ENCODE data around the gene CDK3.
"Not testable (repeated sequence)": the region's sequence is repeated elsewhere in the genome, so short reads cannot be mapped to it uniquely, and the experiment has no call there.

Gene CDK3

GRCh38 chr17:76044475-76045007 lies 43.9 kb downstream of the CDK3 start:
- DNase-seq = not testable (repeated sequence)

DNA sequence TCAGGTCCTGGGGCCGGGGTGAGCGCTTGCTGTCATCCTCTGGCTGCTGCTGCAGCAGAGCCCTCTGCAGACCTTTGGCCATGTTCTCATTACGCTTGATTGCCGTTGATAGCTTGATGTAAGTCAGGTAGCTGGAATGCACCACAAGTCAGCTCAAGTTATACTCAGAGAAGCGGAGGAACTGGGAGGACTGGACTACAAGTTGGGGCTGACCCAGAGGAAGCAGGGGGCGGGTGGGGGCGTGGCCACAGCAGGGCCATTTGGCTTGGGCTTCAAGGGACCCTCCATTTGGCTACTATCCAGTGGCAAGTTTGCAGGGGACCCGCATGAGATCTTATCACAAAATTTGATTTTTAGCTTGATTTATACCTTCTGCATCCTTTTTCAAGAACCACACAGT lies 45.4 kb downstream of the CDK3 start:
- no peak for DNase-seq

GRCh38 chr17:76048025-76048605 lies 47.5 kb downstream of the CDK3 start:
- no peak for DNase-seq

DNA sequence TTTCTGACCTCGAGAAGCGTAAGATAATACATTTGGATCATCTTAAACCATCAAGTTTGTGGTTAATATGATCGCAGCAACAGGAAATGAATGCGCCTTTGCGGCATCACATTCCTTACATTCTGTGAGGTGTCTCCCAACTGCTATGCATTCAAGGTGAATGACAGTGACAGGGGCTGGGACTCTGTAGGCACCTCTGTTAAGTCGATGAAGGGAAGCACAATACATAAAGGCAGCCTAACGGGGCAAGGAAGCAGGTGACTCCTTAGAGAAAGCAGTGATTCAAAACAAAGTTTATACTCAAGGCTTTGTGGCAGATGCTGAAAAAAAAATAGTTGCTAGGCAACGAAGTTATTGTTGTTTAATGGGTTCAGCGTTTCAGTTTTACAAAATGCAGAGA lies 48.1 kb downstream of the CDK3 start:
- DNase-seq = no peak

DNA sequence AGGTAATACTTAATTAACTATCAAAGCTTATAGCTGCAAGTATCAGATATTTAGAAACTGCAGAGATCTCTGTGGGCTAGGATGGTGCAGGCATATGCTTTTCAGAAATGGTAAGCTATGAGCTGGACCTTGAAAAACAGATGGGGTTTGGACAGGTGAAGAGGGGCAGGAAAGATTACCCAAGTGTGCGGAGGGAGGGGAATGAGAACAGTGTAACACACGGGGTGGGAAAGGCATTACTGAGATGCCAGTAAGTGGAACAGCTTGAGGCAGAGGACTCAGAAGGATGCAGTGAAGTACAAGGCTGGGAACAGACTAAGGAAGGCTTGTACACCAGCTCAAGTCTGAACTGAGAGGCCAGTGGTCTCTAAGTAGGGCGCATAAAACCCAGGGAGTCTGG lies 48.6 kb downstream of the CDK3 start:
- DNase-seq = no peak

- no peak for DNase-seq
These were observed 49.3 kb downstream of the CDK3 start for GRCh38 chr17:76049836-76050537.

- DNase-seq = no peak
These were observed 50.1 kb downstream of the CDK3 start for GRCh38 chr17:76050538-76051467.

DNA sequence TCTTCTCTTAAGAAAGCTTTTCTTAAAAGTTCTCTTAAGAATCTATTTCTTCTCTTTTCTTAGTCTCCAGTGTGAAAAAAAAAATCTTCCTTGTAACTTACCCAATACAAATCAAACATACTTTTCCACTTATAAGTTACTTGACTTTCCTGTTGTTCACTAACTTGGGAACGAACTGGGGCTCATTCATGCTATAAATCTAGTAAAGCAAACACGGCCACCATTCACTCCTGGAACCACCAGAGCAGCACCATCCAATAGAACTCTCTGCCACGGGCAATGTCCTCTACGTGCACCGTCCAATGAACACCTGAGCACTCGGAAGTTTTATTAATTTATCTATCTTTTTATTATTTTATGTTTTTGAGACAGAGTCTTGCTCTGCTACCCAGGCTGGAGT lies 50.9 kb downstream of the CDK3 start:
- no peak for DNase-seq

DNA sequence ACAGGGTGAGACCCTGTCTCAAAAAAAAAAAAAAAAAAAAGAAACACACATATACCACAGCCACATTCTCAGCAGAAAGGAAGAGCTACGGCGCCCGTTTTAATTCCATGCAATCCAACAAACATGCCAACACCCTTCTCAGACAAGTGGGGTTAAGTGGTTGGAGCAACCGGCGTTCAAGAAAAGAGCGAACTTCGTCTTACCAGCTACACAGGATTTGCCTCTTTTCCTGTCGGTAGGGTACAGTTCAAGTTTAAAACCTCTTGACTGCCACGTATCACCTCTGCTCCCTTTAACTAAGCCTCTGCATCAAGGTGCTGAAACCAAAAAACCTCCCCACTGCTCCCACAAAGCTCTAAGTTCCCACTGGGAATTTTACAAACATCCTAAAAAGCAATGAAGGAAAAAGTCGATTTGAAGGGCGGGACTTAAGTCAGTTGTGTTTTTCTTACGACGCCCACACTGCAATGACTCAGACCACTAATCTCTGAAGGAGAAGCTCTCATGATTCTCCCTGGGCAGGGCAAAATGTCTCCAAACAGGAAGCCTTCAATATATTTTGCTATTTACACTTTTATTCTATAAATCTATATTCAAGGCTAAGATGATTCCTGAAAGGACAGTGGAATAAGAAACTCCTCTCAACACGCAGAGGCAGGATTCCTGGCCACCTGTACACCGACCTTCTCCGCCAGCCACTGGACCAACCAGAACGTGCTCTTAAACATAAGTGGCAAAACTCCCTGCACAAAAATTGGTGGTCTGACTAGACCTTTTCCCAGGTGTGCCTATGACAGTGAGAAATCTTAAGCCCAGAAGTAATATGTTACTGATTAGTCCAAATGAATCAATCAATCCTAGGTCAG lies 52.8 kb downstream of the CDK3 start:
- DNase-seq = no peak

DNA sequence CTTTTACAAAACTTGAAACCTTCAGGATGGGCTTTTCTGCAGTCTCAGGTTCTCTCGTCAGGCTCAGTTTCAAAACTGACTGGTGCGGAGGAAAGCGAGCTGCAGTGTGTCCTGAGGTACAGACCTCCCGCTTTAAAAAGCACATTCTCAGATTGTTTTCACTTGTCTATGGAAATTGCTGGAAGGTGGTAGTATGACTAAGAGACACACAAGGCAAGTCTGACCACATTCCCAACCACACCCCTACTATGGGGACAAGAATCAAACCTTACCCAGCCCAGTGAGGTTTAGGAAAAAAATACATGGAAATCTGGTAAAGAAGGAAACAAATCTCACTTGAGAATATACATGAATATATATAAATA lies 53.4 kb downstream of the CDK3 start:
- no peak for DNase-seq
